Smooth muscle cell of the brain vasculature (primary cell): ENCODE data around the gene SND1.
A peak's percentile ranks its signal among the peaks of the same experiment; 100 is the strongest.

Experiments
- DNase-seq: peaks from one replicate; pipeline ENCODE4 v3.0.0-alpha.2; 2012; ENCODE audit warnings: low read depth, low spot score

SND1 gene

DNA sequence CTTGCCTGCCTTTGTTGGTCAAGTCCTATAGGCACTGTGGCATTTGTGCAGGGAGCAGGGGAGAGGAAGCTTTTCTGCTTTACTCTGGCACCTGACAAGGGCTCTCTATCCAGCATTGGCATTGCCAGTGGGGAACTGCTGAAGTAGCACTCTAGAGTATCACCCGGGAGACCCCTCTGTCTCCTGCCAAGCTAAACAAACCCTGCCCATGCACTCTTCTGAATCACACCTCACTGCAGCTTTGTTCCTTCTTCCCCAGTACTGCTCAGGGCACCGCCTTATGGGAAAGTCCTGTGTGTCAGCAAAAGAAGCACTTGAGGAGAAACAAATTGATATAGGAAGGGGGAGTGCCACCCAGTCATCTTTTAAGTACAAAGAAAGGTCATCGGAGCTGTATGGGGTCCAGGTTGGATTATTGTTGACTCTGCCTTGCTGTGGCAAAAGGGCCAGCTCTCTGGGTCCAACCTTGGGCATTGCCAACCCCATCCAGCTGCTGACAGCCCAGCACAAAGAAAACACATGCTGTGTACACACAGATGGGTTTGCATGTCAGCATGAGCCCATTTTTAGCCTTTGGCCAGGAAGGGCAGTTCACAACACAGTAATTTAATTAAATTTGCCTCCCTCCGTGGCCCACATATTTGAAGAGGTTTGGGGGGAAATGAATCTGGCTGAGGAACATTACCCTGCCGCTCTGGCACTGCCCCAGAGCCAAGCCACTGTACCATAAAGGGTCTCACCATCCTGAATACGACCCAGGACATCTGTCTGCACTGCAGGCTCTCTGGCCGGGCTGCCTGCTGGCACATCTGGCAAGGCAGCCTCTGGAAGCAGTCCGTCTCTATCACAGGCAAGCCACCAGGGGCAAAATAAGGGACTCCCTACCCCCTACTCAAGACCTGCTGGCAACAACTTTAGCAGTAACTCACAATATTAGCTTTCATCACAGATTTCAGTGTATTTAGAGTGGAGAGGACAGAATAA is 366.2 kb downstream of the SND1 start:
- DNase-seq, result no peak

DNA sequence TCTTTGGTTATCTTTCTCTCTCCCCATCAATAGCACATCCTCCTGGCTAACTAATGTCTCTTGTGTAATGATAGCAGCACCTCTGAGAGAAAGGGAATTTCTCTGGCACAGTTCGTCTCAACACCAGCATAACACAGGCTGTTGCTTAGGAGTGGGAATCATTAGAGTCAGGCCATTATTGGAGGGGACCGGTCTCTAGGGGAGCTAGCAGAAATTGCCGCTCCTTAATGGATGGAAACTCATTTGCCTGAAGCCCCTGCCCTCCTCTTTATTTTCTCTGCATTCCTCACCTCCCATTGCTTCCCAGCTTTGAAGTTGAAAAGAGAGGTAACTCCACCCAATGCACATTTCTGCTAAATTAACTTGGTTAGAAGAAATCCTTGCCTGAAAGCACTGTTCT is 367.3 kb downstream of the SND1 start:
- no peak for DNase-seq

DNA sequence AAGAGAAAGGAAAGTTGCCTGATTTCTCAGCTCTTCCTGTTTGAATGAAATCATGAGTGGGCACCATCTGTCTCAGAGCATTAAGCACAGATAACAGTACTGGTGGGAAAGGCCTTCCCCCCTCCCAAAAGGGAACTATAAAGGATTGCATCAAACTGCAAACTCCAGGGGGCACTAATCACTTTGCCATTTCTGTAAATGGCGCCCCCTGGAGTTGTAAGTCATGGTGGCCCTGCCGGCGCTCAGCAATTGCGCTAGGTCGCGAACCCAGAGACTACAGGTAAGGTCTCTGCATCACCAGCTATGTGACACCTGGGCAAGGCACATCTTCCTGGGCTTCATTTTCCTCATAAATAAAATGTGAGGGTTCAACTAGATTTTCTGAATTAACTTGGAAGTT is 368.2 kb downstream of the SND1 start:
- no peak for DNase-seq

DNA sequence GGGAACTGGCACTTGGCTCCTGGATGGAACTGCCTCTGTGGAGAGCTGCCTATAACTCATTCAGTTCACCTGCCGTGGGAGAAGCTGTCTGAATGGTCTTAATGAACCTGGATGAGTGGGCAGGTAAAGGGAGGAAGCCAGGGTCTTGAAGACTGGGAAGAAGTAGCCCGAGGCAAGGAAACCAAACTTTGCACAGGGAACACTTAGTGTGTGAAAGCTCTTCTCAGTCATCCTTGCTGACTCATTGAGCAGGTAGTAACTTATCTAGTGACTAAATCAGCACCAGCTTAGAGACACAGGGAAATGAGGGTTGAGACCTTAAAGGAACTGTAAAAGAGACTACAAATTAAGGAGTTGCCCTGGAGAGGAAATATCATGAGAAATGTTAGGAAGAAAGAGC is 369.4 kb downstream of the SND1 start:
- no peak for DNase-seq

DNA sequence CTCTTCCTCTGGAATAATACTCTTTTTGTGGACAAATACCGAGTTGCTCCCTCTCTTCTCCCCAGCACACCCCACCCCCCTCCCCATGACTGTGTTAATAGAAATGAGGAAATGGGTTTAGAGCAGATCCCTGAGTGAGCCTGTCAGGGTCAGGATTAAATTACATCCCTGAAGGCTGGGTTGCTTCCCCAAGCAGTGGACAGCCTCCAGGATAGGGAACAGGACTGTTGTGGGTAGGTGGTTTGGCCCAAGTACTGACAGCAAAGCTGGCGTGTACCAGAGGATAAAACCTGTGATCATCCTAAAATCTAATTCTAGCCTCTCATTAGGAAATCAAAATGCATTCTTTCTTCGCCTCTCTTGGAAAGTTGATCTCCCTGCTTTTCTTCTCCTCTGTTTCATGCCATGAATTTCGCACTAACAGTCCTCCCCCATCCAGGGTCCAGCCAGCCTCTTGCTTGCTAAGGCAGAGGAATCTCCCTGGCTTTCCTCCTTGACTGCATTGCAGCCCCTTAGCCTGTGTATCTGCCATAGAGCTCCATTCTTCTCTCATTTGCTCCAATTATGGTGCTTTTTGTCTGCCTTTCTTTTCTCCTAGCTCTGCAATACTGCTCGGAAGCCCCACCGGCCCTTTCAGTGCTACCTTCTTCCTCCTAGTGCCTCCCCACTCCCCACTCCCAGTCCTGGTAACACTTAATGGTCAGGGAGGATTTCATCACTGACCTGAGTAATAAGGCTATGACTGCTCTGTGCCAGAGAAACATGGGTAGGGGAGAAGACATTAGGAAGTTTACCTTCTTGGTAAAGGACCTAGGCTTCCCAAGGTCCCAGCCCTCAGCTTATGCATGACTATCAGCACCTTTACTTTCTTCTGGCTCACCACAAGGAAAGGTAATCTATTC is 370.9 kb downstream of the SND1 start:
- DNase-seq, result no peak

DNA sequence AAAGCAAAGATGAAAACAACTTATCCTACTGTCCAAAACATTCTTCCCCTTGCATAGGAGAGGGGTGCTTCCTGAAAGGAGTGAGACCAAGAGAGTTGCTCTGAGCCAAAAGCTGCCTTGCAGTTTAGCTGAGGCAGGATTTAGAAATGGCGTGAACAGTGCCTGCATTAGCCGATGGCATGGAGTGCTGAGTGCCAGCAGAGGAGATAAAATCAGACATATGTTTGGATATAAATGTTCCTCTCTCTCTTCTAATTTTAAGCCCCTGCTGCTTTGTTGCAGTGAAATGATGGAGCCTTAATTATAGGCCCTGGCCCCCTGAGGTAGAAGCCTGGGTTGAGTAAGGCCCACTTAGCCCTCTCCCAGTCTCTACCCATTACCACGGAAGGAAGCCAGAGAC is 372.2 kb downstream of the SND1 start:
- no peak for DNase-seq

DNA sequence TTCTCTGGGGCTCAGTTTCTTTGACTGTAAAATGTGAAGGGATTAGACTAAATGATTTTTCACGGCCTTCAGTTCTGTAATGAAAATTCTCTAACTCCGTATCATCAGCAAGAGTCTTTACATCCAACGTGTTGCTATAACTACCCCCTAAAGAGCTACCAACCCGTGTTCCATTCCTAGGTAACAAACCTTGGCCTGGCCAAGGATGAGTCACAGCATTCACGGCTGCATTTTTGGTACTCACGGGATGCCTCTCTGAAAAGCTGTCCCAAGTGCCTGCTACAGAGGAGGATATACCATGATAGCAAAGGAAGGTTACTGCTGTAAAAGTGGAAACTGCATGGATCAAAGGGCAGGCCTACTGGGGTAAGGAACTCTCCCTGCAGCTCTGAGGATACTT is 373.4 kb downstream of the SND1 start:
- no peak for DNase-seq

DNA sequence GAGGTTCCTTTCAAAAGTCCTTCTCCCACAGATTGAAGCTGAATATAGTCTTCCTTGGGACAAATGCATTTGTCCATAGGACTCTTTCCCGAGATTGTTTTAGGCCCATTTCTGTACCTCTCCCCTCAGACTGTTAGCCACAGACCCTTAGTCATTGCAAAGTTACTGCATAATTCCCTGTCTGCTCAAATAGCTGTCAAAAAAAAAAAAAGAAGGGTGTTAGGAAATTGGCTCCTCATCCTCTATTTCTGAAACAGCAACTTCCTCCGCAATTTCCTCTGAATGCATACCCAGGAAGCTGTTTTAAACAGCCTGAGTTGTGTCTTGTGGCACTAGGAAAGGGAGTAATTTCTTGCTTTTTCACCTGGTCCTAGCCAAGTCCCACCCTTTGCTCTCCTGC is 373.8 kb downstream of the SND1 start:
- no peak for DNase-seq

DNA sequence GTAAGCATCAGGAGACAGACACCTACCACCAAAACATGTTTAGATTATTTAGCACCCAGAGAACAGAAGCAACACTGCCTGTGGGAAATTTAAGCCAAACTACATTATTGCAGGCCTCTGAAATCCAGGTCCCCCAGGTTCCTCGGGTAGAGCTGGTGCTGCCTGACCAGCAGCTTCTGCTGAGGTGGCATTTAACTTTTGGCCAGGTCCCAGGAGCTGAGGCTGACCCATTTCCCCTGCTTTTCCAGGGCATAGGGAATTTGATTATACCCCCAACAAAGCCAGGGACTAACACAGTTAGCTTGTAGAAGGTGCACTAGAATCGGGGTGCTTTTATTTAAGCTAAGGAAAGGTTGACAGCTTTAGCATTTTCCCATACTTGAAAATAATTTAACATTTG is 374.6 kb downstream of the SND1 start:
- DNase-seq, result no peak

DNA sequence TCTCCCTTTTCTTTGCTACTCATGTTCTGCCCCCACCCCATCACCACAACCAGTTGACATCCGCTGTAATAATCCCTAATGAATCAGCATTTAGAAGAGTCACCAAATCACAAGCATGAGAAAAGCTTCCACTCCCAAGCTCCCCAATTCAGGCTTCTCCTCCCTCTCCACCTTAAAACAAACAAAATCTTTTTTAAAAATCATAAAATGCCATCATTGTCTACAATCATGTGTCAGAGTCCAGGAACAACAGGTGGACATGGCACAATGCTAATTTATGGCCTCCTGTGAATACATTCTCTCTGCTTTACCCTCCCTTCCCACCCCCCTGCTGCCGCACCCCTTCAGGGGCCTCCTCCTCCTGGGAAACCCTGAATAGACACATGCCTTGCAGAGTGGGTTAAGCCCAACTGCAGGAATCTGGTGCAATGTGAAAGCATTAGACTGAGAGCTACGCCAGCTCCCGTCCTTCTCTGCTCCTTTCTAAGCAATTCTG is 375.5 kb downstream of the SND1 start:
- no peak for DNase-seq

DNA sequence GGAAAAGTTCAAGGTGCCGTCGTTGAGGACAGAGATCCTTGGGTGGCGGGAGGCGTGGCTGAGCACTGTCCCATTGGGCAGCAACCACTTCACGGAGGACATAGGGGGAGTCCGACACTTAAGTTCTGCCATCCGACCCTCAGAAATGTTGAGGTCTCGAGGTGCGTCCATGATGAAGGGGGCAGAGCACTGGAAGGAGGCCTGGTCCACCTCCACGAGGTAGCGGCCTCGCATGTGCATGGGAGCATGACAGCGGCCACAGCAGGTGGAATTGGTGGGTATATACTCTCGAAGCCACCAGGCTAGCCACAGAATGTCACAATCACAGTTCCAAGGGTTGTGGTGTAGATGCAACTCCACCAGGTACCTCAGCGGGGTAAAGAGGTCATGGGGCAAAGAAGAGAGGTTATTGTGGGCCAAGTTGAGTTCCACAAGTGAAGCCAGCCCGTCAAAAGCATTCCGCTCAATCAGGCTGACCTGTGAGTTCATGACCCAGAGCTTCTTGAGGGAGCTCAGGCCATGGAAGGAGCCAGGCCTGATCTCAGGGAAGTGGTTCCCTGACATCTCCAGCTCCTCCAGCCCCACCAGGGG is 377.5 kb downstream of the SND1 start:
- no peak for DNase-seq

DNA sequence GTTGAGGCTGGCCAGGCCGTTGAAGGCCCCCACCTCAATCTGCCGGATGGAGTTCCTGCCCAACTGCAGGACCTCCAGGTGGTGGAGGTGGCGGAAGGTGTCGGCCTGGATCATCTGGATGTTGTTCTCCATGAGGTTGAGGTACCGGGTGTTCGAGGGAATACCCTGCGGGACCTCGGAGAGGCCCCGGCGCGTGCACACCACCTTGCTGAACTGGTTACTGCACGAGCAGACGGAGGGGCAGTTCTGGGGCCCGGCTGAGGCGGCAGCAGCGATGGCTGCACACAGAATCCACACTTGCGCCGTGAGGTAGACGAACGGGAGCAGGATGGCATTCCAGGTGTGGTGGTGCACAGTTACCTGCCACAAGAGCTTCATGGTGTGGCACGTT is 378.3 kb downstream of the SND1 start:
- DNase-seq, result no peak

DNA sequence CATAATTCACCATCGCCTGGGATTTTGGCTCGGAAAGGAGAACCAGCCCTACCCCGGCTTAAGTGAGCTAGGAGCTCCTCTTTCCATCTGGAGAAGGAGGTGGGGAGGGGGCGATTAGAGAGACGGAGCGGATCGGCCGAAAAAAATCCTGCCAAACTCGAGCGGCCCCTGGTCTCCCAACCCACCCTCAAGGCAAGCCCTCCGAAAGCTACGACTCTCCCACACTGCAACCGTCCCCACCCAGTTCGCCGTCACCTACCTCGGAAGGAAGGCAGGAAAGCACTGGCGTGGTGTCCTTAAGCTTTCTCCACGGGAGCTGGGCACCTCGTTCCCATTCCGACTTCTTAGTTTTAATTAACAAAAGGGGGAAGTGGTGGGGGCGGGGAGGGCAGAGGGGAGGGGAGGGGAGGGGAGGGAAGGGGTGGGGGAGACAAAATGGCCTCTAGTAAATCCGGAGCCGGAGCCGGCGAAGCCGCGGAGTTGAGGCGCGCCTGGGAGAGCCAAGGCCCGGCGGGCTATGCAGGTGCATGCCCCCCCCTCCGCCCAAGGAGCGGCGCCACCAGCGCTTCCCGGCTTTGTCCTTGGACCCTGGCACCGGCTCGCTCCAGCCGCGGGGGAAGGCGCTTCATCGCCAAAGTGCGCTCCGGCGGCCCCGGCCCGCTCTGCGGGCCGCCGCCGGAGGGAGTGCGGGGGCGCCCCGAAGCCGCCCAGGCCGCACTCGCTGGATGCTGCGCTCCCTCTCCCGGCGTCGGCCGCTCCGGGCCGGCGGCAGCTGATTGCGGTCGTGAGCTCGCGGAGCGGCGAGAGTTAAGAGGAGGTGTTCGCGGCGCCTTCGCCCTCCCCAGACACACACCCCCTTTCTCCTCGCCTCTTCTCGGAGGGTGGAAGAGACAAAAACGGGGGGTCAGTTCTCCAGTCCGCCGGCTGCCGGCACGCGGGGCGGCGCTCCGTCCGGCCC is 378.9 kb downstream of the SND1 start, which contains the start of gene LRRC4:
LRRC4 (minus strand) TSS at position 784 of the 958 bp plus-strand sequence. CDS start 797 bp downstream, outside the sequence.
- no peak for DNase-seq

DNA sequence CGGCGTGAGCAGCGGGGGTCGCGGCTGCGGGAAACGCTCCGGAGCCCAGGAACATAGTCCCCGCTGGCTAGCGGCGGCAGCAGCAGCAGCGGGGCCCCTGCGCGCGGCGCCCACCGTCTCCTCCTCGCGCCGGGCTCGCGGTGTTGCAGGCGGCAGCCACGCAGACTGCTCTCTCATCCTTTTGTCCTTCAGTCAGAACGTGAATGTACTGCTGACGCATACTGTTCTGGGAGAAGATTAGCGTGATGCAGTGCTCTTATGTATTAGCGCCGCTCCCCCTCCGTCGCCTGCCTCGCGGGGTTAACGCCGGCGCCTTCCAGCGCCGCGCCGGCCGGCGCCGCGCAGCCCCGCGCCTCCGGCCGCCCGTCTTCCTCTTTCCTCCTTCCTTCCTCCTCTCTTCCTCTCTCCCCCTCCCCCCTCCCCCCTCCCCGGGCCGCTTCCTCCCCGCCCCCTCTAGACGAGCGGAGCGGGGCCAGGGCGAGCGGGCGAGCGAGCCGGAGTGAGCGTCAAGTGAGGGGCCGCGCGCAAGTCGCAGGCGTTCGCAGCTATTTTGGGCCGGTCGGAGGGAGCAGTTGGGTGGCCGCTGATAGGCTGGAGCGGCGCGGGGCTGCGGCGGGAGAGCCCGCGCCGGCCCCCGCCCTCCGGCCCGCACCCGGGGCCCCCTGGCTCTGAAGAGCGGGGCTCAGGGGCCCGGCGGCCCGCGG is 380.1 kb downstream of the SND1 start:
- peak; percentile 49 for DNase-seq

DNA sequence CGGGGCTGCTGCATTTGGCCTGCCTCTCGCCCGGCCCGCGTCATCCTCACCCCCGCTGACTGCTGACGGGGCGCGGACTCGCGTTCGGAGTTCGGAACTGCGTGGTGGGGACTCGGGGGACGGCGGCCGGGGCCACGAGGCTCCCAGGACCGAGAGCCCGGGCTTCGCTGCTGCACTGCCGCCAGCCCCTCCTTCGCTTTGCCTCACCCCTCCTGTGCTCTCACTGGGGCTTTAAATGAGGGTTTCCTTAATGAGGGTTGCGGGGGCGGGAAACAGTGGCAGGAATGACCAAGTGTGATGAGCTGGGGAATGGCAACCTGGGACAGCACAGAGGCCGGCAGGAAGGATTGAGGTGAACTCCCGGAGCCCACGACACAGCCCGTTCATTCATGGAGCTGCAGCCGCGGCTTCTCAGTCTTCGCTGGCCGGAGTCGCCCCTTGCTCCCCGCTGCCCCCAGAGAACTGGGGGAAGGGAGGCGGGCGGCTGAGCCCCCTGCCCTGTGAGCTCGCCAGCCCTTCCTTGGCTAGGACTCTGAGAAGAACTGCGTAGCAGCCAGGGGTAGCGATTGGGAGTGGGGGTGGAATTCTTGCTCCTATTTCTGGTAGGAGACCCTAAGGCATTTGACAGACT is 380.7 kb downstream of the SND1 start:
- DNase-seq, result no peak

DNA sequence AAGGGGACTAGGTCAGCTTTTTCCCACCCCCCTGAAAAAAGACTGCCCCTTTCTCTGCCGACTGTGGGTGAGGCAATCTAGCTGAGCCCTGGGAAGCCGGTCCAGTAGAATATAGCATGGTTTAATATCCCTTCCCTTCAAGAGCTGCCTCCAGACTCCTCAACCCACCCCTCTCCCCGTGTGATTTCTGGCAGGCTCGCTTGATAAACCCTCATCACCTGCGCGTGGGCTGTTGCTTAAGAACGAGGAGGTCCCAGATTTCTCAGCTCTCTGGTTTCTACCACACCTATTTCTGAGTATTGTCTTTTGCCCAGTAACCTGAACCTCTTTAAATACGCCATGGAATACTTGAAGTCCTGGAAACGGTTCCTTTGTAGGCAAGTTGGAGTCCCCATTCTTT is 381.3 kb downstream of the SND1 start:
- DNase-seq, result no peak

DNA sequence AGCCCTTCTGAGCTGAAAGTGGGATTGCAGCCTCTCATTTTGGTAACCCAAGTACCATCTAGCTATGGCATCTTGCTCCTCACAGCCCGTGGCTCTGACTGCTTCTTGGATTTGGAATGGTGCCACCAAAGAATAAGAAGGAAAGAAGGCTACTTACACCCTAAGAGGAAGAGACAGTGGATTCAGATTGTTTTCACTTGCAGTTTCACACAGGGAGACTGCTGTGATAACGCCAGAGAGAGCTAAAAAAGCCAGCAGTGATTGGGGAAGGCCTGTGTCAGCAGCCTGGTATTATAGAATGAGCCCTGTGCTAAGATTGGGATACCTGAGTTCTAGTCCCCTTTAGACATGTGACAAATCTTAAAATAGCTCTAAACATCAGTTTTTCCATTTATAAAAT is 382.8 kb downstream of the SND1 start:
- no peak for DNase-seq

DNA sequence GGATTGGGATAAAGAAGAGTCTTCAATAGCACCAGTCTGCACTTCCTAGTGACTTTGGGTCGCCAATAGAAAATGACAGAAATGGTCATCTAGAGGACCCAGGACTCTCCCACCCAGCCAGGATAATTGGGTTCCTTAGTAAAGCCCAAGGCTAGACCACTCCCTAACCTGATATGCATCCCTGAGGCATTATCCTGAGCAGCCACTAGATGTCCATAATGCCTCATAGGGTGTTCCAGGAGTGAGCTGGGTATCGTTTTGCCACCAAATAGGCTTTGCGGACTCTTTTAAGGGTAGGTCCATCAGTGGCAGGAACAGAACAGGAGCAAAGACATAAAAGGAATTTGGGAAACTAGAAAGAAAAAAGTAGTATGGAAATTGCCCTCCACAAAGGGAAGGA is 383.7 kb downstream of the SND1 start:
- DNase-seq, result no peak

DNA sequence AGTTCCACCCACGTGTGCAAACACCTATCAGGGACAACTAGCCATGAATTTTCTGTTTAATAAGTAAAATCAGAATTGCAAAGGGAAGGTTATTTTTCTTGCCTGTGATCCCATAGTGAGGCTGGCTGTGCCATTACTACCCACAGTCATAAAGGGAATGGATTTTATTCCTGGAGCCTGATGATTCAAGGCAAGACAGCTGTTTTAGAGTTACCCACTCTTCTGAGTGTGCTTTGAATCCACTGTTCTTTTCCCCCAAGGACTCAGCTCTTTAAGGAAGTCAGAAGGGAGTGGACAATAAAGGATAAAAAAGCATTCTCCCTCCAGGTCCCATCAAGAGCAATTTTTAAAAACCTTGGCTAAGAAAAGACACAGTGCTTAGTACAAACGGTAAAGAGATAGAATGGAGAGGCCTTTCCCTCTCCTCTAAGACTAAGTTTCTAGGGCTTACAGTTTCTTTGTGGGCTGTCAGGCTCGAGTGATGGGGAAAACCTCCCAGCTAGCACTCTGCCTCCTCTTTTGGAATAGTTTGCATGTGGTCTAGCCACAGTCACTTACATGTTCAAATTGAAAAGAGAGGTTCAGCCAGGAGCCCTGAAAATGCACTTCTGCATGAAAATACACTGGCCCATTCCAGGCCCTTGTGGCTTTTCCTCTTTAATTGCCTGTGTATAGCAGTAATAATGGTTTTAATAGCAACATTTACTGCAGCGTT is 384.4 kb downstream of the SND1 start:
- no peak for DNase-seq
